Measurements from ENCODE around the gene DGKI. TPM values are rescaled to one million over a fixed set of nuclear protein-coding genes. Genes with fewer than 3 reads are reported as not detected.

The DGKI gene
- total and polyA plus RNA-seq, 2 of the 4 experiments (the other 2 are of a cell fraction), result 3.9 to 15.8 TPM

DNA sequence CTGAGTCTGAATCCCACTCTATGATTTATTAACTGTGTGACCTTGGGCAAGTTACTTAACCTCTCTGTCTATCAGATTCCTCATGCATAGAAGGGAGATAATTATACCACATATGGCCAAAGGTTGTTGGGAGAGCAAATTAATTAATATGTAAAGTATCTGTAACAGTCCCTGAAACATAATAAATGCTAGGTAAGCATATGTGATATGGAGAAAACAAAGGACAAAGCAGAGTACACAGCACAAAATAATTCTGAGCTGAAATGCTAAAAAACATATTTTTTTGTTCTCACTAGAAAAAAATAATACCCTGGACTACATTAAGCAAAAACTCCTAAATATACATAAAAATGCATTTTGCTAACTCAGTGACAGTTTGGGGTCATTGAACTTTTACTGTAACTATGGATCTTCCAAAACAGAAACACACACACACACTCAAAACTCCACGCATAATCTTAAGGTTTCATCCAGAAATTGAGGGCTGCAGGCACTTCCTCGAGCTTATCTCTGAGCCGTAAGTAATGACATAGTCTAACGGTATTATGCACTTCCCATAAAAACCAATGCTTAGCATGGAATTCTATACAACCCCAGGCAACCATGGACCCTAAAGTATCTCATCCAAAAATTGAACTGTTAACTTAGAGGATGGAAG, 301.6 kb downstream of the DGKI start:
- in situ Hi-C loops (cut with MboI; ENCODE audit: low sequenced_read_pairs), result no loop called here
- Histone ChIP-seq H3K9ac (ENCODE audit: low read depth, low read length) (no peak overlapping the region), H4K5ac (ENCODE audit: low read depth, low read length) (no peak overlapping the region), H2BK5ac (ENCODE audit: low read depth, low read length, poor library complexity, severe bottlenecking) (no peak overlapping the region), H2AK5ac (ENCODE audit: low read depth, low read length) (no peak overlapping the region), H3K4ac (ENCODE audit: low read depth, low read length) (0 out of 2 replicates have a peak overlapping the region, but pooled peaks have one; percentile 22), H3K79me1 (ENCODE audit: low read depth in 1 of 2, low read length in 2 of 2) (no peaks in the 10 kb centered on the region), H3K9me1 (ENCODE audit: insufficient read depth, low read length) (no peaks in the 10 kb centered on the region), H4K91ac (ENCODE audit: insufficient read depth, low read depth, low read length) (no peak overlapping the region), H3K23ac (ENCODE audit: low read depth, low read length) (no peak overlapping the region), H3K4me3 (ENCODE audit: insufficient read depth, low read depth, low read length) (no peak overlapping the region), H3K9me3 (ENCODE audit: control insufficient read depth, insufficient read depth, low read length) (no peaks in the 10 kb centered on the region), H3K36me3 (ENCODE audit: control insufficient read depth, insufficient read depth, low read length) (no peaks in the 10 kb centered on the region), H2BK20ac (ENCODE audit: low read depth, low read length) (peak overlapping the region; percentile 45), H2BK15ac (ENCODE audit: low read depth, low read length) (peak overlapping the region; percentile 62; the same call in 2 of the 3 replicates), H3K27me3 (ENCODE audit: control insufficient read depth, insufficient read depth, low read length) (no peaks in the 10 kb centered on the region), H3K4me2 (ENCODE audit: low read depth, low read length) (no peak overlapping the region), H2BK120ac (ENCODE audit: low read depth, low read length) (peak overlapping the region; percentile 41; the same call in 1 of the 2 replicates), H4K20me1 (ENCODE audit: insufficient read depth, low read length) (no peaks in the 10 kb centered on the region), H3K56ac (ENCODE audit: extremely low read depth, insufficient read depth, low read length) (no peak overlapping the region), H3K14ac (replicated peaks; ENCODE audit: low read depth, low read length) (0 out of 2 replicates have a peak overlapping the region, but pooled peaks have one; percentile 52), H2AK9ac (replicated peaks; ENCODE audit: low read depth, low read length, poor library complexity) (no peak overlapping the region), H4K8ac (ENCODE audit: low read depth in 2 of 2, low read length in 2 of 2) (peak overlapping the region in 1 of 2 experiments; percentile 21; a peak in 1 of 4 replicates), H3K27ac (ENCODE audit: insufficient read depth, low read length) (no peak overlapping the region), H2AFZ (replicated peaks; ENCODE audit: low read length, poor library complexity) (no peak overlapping the region), H3K18ac (ENCODE audit: low read depth, low read length) (no peak overlapping the region; the same call in 1 of the 2 replicates), H3K4me1 (ENCODE audit: control insufficient read depth, insufficient read depth, low read length) (peaks cover 2% of the 10 kb centered on the region; the same call in 1 of the 2 replicates)
- ATAC-seq (ENCODE audit: low read depth) (no peak), DNase-seq (no peak)
- intact Hi-C loops (cut with micrococcal nuclease), result no loop called here
- no CpG with 5 or more reads among the region's 4 CpGs for whole genome bisulfite sequencing, 2 experiments (ENCODE audit: extremely low coverage in 2 of 2, insufficient read length in 1 of 2)
- ChIA-PET POLR2A (ENCODE audit: unreplicated experiment) (no interaction called here), CTCF (no interaction called here)
- no TSS peak for BruUV-seq (replicated peaks)
- dilution Hi-C loops (cut with HindIII; ENCODE audit: low sequenced_read_pairs, unreplicated experiment), result no loop called here
- TF ChIP-seq, protein P1, sequence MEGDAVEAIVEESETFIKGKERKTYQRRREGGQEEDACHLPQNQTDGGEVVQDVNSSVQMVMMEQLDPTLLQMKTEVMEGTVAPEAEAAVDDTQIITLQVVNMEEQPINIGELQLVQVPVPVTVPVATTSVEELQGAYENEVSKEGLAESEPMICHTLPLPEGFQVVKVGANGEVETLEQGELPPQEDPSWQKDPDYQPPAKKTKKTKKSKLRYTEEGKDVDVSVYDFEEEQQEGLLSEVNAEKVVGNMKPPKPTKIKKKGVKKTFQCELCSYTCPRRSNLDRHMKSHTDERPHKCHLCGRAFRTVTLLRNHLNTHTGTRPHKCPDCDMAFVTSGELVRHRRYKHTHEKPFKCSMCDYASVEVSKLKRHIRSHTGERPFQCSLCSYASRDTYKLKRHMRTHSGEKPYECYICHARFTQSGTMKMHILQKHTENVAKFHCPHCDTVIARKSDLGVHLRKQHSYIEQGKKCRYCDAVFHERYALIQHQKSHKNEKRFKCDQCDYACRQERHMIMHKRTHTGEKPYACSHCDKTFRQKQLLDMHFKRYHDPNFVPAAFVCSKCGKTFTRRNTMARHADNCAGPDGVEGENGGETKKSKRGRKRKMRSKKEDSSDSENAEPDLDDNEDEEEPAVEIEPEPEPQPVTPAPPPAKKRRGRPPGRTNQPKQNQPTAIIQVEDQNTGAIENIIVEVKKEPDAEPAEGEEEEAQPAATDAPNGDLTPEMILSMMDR (conservative IDR thresholded peaks at IDR 0.05; ENCODE audit: low read depth, low read length), result no peak
- TF ChIP-seq, protein P2, sequence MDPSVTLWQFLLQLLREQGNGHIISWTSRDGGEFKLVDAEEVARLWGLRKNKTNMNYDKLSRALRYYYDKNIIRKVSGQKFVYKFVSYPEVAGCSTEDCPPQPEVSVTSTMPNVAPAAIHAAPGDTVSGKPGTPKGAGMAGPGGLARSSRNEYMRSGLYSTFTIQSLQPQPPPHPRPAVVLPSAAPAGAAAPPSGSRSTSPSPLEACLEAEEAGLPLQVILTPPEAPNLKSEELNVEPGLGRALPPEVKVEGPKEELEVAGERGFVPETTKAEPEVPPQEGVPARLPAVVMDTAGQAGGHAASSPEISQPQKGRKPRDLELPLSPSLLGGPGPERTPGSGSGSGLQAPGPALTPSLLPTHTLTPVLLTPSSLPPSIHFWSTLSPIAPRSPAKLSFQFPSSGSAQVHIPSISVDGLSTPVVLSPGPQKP (IDR thresholded peaks at IDR 0.05; ENCODE audit: borderline replicate concordance, low read depth, low read length), result no peak
- TF ChIP-seq FOS (IDR thresholded peaks at IDR 0.05; ENCODE audit: low read depth, low read length) (no peak), MAFK (IDR thresholded peaks at IDR 0.05; ENCODE audit: low read depth, low read length) (no peak), RAD21 (IDR thresholded peaks at IDR 0.05; ENCODE audit: low read length) (no peak), POLR2A (IDR thresholded peaks at IDR 0.05; ENCODE audit: low read depth, low read length) (no peak), CEBPB (IDR thresholded peaks at IDR 0.05; ENCODE audit: low read depth, low read length) (no peak), CHD1 (IDR thresholded peaks at IDR 0.05; ENCODE audit: low read depth, low read length) (no peak), RFX5 (IDR thresholded peaks at IDR 0.05; ENCODE audit: low read depth, low read length) (no peak), MXI1 (IDR thresholded peaks at IDR 0.05; ENCODE audit: borderline replicate concordance, low read depth, low read length) (no peak)
